VCaP (cell line): ENCODE data around the gene ATP10A.
"Not testable (repeated sequence)": the region's sequence is repeated elsewhere in the genome, so short reads cannot be mapped to it uniquely, and the experiment has no call there.

Experiments used
- H3K27ac ChIP-seq: fragments of 450-650 bp; 2 replicates; pipeline ENCODE4 v1.5.1; 2017
- CTCF ChIP-seq: fragments of 450-650 bp; conservative IDR thresholded peaks from 2 replicates; pipeline ENCODE4 v1.5.1; 2017; ENCODE audit warnings: mild to moderate bottlenecking, moderate library complexity

Gene ATP10A

DNA sequence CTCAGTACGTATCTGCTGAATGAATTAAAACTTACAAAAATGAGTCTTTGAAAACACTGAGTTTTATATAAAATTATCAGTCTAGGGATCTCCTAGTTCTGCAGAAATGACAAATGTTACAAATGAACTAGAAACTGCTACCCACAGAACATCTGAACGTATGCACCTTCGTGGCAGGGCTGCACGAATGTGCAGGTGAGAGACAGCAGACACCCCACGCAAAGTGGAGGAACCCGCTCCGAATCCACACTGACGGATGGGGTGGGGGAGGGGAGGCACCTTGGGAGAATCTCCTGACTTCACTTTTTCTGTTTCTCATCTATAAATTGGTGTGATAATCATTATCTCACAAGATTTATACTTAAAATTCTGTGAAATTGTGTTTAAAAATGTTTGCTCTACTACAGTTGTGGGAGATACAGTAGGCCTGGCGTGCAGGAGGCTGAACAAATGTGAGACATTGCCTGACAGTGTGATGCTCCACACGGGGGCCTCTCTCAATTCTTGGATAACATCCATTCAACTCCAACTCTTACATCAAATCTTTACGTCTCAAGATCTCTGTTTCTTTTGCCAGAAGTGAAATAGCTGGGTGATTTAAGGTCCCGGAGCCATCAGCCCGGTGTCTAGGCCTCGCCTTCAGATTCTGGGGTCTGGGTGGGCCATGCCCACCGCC lies 86.9 kb downstream of the ATP10A start:
- no peak for TF ChIP-seq CTCF

GRCh38 chr15:25775317-25775912 lies 87.7 kb downstream of the ATP10A start:
- no peak for TF ChIP-seq CTCF
- no peak overlapping the region for H3K27ac ChIP-seq

More for the DNA sequence above, 86.9 kb downstream of the ATP10A start:
- no peak overlapping the region for H3K27ac ChIP-seq

- no peak overlapping the region for H3K27ac ChIP-seq
- no peak for TF ChIP-seq CTCF
Observed at GRCh38 chr15:25774871-25775270, 88.3 kb downstream of the ATP10A start.

DNA sequence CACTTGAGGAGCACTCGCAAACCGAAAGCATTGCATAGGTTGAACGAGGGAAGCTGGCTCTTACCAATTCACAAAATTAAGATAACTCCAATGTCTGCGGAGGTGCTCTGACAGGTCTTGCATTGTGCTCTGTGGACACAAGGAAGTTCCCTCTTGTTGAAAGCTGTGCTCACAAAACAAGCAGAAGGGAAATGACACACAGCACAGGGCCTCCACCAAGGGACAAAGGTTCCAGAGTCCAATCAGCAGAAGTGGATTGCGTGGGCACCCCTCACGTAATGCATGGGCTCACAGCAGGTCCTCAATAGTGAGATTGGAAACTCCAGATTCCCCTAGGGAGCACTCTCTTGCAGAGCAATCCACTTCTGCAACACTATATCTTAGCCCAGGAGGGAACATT lies 89.9 kb downstream of the ATP10A start:
- H3K27ac ChIP-seq: 0 out of 2 replicates have a peak overlapping the region, but pooled peaks have one; percentile 21
- TF ChIP-seq CTCF: no peak

DNA sequence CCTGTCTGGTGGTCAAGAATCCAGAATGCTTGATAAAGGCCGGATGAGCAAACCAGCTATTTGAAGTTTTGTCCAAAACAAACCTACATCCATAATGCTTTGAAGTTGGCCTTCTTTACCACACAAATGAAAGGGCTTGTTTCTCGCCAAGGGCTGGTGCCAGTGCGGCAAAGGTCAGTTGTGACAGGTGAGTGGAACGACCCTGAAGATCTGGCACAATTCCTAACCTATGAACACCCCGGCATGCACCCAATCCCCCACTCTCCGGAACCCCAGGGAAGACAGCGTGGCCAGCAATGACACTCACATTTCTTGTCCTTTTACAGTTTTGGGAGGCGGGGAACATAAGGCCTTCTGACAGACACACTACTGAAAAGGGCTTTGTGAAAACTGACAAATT lies 90.6 kb downstream of the ATP10A start:
- H3K27ac ChIP-seq: no peak overlapping the region
- no peak for TF ChIP-seq CTCF

GRCh38 chr15:25771736-25772135 lies 91.4 kb downstream of the ATP10A start:
- H3K27ac ChIP-seq: not testable (repeated sequence)

DNA sequence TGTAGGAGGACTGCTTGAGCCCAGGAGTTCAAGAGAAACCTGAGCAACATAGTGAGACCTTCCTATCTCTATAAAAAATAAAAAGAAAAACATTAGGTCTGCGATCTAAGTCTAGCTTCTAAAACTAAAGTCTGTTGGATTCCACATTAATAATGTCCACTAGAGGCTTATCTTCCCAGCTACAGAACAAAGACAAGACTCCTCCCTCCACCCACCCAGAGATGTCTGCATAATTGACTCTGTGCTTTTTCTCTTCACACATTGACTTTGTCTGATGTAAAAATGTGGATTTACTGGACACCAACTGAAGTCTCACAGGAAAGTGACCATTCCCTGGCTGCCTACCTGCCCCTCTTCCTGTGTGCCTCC lies 91.8 kb downstream of the ATP10A start:
- TF ChIP-seq CTCF: 0 out of 2 replicates have a peak, but pooled peaks have one; percentile 6

More for the DNA sequence above, 91.8 kb downstream of the ATP10A start:
- H3K27ac ChIP-seq: no peak overlapping the region
